ENCODE measurements around the gene SPPL2C. TPM values are rescaled to one million over a fixed set of nuclear protein-coding genes. Genes with fewer than 3 reads are reported as not detected.

SPPL2C gene
- total and polyA plus RNA-seq, 2 of the 13 experiments (the other 11 are each of a cell fraction or from before 2014, with no cell fraction given), result not detected

GRCh38 chr17:45863857-45864654 is 19.4 kb downstream of the SPPL2C start (continued):
- TF ChIP-seq, protein P1, sequence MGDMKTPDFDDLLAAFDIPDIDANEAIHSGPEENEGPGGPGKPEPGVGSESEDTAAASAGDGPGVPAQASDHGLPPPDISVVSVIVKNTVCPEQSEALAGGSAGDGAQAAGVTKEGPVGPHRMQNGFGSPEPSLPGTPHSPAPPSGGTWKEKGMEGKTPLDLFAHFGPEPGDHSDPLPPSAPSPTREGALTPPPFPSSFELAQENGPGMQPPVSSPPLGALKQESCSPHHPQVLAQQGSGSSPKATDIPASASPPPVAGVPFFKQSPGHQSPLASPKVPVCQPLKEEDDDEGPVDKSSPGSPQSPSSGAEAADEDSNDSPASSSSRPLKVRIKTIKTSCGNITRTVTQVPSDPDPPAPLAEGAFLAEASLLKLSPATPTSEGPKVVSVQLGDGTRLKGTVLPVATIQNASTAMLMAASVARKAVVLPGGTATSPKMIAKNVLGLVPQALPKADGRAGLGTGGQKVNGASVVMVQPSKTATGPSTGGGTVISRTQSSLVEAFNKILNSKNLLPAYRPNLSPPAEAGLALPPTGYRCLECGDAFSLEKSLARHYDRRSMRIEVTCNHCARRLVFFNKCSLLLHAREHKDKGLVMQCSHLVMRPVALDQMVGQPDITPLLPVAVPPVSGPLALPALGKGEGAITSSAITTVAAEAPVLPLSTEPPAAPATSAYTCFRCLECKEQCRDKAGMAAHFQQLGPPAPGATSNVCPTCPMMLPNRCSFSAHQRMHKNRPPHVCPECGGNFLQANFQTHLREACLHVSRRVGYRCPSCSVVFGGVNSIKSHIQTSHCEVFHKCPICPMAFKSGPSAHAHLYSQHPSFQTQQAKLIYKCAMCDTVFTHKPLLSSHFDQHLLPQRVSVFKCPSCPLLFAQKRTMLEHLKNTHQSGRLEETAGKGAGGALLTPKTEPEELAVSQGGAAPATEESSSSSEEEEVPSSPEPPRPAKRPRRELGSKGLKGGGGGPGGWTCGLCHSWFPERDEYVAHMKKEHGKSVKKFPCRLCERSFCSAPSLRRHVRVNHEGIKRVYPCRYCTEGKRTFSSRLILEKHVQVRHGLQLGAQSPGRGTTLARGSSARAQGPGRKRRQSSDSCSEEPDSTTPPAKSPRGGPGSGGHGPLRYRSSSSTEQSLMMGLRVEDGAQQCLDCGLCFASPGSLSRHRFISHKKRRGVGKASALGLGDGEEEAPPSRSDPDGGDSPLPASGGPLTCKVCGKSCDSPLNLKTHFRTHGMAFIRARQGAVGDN (CRISPR knock-in tag; IDR thresholded peaks at IDR 0.05), result no peak
- TF ChIP-seq ZNF552 (CRISPR knock-in tag; IDR thresholded peaks at IDR 0.05; ENCODE audit: borderline replicate concordance), result no peak
- TF ChIP-seq ZFP90 (CRISPR knock-in tag; IDR thresholded peaks at IDR 0.05; ENCODE audit: borderline replicate concordance), result no peak
- TF ChIP-seq, protein P2, sequence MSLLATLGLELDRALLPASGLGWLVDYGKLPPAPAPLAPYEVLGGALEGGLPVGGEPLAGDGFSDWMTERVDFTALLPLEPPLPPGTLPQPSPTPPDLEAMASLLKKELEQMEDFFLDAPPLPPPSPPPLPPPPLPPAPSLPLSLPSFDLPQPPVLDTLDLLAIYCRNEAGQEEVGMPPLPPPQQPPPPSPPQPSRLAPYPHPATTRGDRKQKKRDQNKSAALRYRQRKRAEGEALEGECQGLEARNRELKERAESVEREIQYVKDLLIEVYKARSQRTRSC (CRISPR knock-in tag; IDR thresholded peaks at IDR 0.05; ENCODE audit: low read depth), result no peak
- no peak for TF ChIP-seq ZBTB20 (CRISPR knock-in tag; IDR thresholded peaks at IDR 0.05; ENCODE audit: borderline replicate concordance, low read depth)
- TF ChIP-seq, protein P3, sequence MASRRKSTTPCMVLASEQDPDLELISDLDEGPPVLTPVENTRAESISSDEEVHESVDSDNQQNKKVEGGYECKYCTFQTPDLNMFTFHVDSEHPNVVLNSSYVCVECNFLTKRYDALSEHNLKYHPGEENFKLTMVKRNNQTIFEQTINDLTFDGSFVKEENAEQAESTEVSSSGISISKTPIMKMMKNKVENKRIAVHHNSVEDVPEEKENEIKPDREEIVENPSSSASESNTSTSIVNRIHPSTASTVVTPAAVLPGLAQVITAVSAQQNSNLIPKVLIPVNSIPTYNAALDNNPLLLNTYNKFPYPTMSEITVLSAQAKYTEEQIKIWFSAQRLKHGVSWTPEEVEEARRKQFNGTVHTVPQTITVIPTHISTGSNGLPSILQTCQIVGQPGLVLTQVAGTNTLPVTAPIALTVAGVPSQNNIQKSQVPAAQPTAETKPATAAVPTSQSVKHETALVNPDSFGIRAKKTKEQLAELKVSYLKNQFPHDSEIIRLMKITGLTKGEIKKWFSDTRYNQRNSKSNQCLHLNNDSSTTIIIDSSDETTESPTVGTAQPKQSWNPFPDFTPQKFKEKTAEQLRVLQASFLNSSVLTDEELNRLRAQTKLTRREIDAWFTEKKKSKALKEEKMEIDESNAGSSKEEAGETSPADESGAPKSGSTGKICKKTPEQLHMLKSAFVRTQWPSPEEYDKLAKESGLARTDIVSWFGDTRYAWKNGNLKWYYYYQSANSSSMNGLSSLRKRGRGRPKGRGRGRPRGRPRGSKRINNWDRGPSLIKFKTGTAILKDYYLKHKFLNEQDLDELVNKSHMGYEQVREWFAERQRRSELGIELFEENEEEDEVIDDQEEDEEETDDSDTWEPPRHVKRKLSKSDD (CRISPR knock-in tag; IDR thresholded peaks at IDR 0.05; ENCODE audit: low read depth), result no peak
- no peak for TF ChIP-seq ZNF775 (CRISPR knock-in tag; IDR thresholded peaks at IDR 0.05; ENCODE audit: borderline replicate concordance)
- TF ChIP-seq ZSCAN9 (CRISPR knock-in tag; IDR thresholded peaks at IDR 0.05; ENCODE audit: borderline replicate concordance), result no peak

Measured in HepG2 (cell line).